GM21786 (cell line): ENCODE measurements around the gene KAZN.

Source experiments
- ATAC-seq: cut with Tn5 transposase; IDR thresholded peaks from one replicate; pipeline ENCODE4 v1.9.1; 2021; ENCODE audit not compliant: unreplicated experiment

The KAZN gene

DNA sequence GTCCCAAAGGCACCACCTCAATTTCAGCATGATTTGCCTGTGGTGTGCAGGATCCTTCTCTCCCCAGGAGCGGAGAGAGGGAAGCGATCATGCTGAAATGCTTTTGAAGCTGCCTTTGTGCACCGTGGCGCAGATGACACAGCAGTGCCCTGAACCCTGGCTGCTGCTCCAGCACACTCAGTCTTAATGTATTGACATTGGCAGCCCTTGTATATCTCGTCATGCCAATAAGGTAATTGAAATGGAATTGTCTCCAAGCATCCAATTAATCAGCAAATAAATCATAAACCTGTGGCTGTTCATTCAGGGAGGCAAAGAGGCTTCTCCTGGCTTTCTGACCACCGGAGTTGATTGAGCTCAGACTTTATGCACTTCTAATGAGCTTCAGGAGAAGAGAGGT lies 139.8 kb downstream of the KAZN start:
- no peak for ATAC-seq

DNA sequence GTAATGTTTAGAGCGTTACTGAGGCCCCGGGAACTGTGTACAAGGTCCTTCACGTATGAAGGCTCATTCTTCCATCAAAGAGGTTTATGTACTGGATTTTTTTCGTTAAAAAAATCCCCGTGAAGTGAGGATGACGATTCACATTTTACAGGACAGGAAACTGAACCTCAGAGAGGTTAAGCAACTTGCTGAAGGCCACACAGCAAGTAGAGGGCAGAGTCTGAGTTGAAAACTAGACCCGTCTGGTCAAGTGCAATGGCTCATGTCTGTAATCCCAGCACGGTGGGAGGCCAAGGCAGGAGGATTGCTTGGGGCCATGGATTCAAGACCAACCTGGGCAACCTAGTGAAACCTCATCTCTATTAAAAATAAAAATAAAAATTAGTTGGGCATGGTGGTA lies 140.2 kb downstream of the KAZN start:
- no peak for ATAC-seq

DNA sequence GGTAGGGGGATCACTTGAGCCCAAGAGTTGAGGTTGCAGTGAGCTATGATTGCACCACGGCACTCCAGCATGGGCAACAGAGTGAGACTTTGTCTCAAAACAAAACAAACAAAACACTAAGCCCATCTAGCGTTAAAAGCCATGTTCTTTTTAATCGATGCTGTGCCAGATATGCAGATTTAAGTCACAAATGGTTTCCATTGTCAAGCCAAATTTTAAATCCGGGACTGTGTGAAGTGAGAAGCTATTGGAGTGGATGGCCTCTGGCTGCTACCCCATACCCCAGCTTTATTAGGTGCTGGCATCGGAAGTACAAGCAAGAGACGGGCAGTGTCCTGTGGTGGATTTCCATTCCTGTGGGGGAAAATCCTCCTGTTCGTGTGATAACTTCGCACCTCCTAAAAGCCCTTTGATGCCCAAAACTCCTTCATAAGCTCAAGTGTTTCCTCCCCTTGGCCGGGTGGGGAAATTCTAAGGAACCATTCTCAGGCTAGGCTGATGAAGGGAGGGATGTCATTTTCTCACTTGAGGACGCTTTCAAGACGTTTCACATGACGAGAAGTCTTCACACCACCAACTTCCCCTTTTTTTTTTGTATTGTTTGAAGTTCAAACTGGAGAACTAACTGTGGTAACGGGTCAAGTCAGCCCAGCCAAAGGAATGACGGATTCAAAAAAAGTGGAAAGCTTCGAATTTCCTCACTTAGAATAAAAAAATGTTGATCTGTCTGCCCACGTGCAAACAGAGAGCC lies 140.8 kb downstream of the KAZN start:
- ATAC-seq, result no peak

- ATAC-seq, result no peak
These were observed 141.5 kb downstream of the KAZN start for GRCh38 chr1:14740016-14740415.

DNA sequence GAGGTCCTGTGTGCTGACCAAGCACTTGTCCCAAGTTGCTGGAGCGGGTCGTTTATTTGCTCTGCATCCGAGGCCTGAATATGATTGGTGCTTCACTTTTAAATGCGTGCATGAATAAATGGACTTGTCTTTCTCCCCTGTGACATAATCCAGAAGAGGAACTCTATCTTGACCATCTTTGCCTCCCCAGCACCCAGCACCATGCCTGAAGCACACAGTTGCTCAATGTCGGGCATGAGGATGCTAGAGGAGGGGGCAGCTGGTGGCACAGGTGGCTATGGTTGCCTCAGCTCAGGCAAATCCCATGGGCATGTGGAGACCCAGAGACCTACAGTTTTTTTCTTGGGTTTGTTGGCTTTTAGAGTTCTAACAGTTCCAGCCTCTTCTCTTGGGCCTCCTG lies 142.6 kb downstream of the KAZN start:
- no peak for ATAC-seq

GRCh38 chr1:14741532-14741931 lies 143.0 kb downstream of the KAZN start:
- no peak for ATAC-seq

DNA sequence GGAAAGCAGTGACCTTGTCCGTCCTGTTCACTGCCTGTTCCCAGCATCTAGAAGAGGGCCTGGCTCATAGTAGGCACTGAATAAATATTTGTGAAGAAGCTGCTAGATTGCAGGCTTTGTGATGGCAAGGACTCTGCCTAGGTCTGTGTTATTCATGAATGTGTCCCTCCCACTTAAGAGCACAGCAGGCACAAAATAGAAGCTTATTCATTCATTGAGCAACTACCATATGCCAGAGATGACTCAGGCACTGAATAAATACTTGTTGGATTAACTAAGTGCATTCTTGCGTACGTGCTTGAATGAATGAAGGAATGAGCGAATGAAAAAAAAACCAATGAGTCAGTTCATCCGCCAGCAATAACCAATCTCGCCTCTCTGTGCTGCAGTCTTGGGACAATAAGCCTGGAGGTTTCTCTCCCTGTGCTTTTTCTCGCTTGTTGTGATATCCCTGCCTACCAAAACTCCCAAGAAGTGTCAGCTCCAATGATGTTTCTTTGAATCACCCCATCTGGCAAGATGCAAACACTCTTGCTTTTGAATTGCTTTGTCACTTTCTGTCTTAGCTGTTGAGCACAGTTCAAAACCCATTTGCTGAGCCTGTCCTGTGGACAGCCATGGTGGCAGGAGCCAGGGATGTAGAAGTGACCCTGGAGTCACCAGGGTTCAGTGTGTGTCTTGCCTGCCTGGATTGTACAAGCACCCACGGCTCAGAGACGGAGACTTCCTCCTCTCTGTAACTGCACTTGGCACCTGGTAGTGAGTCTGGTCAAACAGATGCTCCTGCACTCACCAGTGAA lies 143.9 kb downstream of the KAZN start:
- no peak for ATAC-seq

GRCh38 chr1:14743368-14743767 lies 144.9 kb downstream of the KAZN start:
- ATAC-seq, result no peak

DNA sequence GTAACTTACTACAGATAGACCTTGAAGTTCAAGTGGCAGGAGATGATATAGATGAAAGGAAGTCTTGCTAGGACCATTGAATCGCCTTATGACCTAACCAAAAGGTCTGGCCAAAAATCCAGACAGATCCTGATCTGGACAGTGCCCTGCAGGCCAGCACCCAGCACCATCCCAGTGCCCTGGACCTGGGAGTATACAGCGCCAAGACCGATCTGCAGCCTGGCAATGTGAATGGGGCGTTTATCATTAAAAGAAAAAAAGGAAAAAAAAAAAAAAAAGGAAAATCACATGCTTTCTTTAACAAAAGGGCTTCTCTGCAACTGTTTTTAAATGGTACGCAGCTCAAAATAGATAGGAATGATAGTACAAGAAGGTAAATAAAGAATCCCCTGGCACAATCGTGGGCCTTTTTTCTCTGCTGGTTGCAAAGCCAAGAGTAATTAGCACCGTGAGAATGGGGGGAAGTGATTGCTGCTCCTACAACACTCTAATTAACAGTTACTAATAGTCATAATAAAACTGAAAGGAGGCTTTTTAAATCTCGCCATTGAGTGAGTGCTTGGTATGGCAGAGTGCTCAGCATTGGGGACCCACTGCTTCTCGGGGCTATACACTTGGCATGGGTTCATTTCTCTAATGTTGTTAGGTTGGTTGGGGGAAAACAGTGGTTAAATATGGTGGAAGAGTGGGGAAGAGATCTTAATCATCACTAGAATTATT lies 146.7 kb downstream of the KAZN start:
- no peak for ATAC-seq

DNA sequence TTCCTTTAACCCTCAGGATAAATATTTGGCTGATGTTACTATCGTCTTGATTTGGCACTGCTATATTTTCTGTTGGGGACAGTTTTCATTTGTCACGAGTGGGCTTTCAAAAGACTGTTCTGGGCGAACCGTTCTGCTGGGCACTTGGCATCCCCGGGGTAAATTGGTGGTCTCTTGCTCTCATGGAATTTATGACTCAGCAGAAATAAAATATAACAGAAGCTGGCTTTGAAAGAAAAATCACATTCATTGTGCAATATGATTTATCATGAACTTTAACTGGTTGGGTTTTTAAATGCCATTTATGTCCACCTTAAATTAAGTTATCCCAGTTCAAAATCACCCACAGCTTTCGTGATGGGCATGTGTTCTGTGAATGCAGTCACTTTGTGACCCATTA lies 147.3 kb downstream of the KAZN start:
- ATAC-seq, result no peak

GRCh38 chr1:14746393-14746792 lies 147.9 kb downstream of the KAZN start:
- no peak for ATAC-seq

- no peak for ATAC-seq
These were observed 149.7 kb downstream of the KAZN start for GRCh38 chr1:14748151-14748550.

GRCh38 chr1:14748977-14749376 lies 150.5 kb downstream of the KAZN start:
- no peak for ATAC-seq

DNA sequence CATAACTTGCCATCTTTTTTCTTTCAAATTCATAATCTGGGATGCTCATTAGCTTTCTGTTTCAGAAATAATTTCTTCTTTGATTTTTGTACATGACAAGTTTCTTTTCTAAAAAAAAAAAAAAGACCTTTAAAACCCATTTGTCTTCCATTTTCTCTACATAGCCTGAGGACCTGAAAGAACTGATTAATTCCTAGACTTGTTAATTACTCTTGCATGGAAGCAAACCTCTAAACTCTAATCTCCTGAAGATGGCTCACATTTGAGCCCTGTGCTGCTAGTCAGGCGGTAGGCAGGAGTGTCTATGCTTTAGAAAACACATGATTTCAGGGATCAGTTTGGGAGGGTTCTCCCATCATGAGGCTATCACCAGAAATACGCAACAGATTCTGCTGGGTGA lies 152.0 kb downstream of the KAZN start:
- no peak for ATAC-seq

DNA sequence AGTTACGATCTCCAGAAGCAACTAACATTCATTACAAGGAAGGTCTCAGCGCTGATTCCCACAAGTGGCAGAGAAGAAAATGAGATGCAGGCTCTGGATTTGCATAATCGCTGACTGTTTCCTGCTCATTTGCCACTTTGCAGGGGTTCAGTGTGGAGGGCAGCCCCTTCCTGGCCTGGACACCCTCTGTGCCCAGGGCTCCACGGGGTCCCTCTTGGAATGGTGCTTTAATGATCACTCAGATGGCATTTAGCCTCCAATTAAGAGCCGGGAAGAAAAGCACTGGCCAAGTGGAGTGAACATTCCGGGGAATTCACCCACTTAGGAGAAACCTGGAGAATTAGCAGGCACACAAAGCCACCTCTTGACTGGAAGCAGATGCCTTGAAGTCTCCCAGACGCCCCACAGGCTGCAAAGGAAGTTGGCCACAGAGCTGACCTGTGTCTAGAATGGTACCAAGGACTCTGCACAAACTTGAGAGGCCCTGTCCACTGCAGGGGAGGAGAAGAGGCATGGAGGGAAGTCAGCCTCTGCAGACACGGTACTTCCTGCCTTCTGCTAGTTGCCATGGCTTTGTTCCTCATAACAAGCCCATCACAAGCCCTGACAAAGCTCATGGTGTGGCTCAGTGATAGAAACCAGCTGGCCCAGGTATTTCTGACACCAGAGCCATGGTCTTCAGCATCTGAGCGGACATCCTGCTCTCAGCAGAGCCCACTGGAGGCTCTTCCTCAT lies 157.2 kb downstream of the KAZN start:
- no peak for ATAC-seq

DNA sequence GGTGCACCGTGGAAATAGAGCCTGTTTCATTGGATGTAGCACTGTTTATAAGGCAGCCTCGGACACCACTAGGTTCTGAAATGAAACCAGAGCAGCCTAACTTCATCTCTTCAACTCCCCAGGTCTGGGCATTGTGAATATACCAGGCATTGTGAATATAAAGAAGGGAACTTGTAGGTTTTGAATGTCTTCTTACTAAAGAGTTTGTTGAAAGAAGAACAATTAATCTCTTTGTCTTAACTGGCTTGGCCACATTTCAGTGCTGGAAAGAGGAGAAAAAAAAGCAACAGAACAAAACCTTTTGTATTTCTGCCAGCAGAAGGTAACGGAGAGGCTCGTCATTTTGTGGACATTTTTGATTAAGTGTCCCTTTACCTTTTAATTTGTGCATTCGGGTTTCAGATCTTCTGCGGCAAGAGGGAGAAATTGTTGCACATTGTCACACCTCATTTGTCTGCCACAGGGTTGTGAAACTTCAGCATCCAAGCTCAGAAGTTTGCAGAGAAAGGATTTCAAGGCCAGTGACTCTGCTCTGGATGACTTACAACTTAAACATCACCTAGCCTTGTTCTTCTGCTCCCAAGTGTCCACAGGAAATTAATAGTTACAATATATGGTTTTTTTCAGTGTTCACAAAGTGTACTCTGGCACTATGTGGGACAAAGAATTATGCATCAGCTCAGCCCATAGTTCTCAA lies 158.3 kb downstream of the KAZN start:
- ATAC-seq, result no peak

GRCh38 chr1:14757286-14757625 lies 158.8 kb downstream of the KAZN start:
- no peak for ATAC-seq

- ATAC-seq, result no peak
These were observed 160.7 kb downstream of the KAZN start for GRCh38 chr1:14759042-14759818.

- ATAC-seq, result no peak
These were observed 161.4 kb downstream of the KAZN start for GRCh38 chr1:14759843-14760242.

GRCh38 chr1:14760780-14761179 lies 162.3 kb downstream of the KAZN start:
- no peak for ATAC-seq
